NB4 (cell line): ENCODE results near the gene ABCA4.

Experiments
- MYC ChIP-seq: IDR thresholded peaks from 2 replicates; pipeline ENCODE4 v1.6.1; 2011; ENCODE audit warnings: low read depth, low read length
- POLR2A ChIP-seq: IDR thresholded peaks from 2 replicates; pipeline ENCODE4 v1.6.1; 2011; ENCODE audit warnings: mild to moderate bottlenecking; ENCODE audit not compliant: insufficient read length; ENCODE audit errors: extremely low read depth
- TF ChIP-seq, protein P1 (sequence below): IDR thresholded peaks from one replicate; pipeline ENCODE4 v1.5.1; 2012; ENCODE audit warnings: low read depth, low read length

DNA sequence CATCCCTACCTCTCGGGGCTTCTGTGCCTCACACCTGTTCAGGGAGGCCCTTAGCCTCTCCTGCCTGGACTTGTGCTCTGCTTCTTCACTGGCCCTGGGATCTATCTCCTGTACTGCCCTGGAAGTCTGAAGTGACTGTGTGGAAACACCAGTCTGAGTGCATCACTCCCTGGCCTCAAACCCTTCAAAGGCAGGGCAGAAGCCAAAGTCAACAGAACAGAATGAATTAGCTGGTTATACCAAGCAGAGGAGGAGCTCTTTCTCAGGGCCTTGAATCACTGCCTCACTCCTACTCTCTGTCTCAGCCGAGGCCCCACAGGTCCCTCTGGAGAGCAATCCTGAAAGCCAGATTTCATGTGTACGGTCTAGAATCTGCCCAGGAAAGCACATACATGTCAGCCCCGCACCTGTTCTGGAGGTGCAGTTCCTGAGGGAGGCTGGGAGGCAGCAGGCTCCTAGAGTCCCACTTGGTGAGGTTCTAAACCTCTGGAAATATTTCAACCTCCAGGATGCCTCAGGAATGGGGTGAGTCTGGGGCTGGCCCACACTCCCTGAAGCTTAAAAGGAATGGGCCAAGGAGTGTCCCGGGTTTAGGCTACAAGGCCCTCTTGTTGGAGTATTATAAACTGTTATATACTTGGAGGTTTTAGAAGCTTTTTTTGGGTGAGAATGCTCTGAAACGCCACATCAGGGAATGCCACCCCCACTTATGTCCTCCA lies 98.3 kb downstream of the ABCA4 start:
- TF ChIP-seq, protein P1, sequence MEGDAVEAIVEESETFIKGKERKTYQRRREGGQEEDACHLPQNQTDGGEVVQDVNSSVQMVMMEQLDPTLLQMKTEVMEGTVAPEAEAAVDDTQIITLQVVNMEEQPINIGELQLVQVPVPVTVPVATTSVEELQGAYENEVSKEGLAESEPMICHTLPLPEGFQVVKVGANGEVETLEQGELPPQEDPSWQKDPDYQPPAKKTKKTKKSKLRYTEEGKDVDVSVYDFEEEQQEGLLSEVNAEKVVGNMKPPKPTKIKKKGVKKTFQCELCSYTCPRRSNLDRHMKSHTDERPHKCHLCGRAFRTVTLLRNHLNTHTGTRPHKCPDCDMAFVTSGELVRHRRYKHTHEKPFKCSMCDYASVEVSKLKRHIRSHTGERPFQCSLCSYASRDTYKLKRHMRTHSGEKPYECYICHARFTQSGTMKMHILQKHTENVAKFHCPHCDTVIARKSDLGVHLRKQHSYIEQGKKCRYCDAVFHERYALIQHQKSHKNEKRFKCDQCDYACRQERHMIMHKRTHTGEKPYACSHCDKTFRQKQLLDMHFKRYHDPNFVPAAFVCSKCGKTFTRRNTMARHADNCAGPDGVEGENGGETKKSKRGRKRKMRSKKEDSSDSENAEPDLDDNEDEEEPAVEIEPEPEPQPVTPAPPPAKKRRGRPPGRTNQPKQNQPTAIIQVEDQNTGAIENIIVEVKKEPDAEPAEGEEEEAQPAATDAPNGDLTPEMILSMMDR, result no peak
- TF ChIP-seq MYC, result no peak
- no peak for TF ChIP-seq POLR2A
